KBM-7 (cell line): ENCODE data around the gene ATF1.
"Not testable (repeated sequence)": the region's sequence is repeated elsewhere in the genome, so short reads cannot be mapped to it uniquely, and the experiment has no call there.

Experiments
- DNase-seq: peaks from one replicate; pipeline ENCODE4 v3.0.0-alpha.2; 2015
- in situ Hi-C: fragments of 300-500 bp; cut with MboI; formaldehyde crosslinking; loops from 2 replicates; pipeline ENCODE4 v1.14.3; 2020; ENCODE audit warnings: low sequenced_read_pairs, low pct_unique_long_range_greater_than_20kb, mixed read lengths

ATF1 gene

DNA sequence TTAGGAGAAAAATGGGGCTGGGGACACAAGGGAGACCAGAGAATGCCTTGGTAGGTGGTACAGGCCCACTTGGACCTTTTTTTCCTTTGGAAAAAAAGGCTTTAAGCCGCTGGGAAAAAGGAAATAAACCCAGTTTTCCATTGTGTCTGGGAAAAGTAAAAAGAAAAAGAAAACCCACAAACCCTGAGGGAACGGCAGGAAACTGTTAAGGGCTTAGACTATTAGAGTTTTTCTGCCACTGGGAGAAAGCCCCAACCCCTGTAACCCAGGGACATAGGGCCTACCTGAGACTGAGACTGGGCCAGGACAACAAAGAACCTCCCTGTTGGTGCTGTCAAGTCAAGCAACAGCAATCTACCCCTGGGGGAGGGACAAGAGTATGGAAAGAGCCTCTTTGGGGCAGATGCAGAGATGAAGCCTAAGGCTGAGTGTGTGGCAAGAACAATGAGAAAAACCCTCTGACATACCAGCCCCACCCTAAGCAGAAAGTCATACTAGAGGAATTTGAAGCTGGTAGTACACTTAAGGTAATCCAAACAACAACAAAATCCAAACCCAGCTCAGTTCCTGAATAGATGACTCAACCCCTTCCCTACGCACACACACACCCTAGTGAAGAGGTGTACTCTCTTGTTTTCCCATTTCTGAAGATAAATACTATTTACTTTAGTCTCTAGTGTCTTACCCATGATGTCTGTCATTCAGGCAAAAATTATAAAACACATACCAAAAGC is 22.8 kb downstream of the ATF1 start:
- DNase-seq = no peak
- in situ Hi-C loops = no loop called here

- no peak for DNase-seq
- in situ Hi-C loops = no loop called here
Observed at GRCh38 chr12:50787618-50788017, 23.7 kb downstream of the ATF1 start.

- in situ Hi-C loops = no loop called here
- no peak for DNase-seq
Observed at GRCh38 chr12:50788561-50788960, 24.7 kb downstream of the ATF1 start.

- in situ Hi-C loops = no loop called here
Observed at GRCh38 chr12:50790081-50790480, 26.2 kb downstream of the ATF1 start.

DNA sequence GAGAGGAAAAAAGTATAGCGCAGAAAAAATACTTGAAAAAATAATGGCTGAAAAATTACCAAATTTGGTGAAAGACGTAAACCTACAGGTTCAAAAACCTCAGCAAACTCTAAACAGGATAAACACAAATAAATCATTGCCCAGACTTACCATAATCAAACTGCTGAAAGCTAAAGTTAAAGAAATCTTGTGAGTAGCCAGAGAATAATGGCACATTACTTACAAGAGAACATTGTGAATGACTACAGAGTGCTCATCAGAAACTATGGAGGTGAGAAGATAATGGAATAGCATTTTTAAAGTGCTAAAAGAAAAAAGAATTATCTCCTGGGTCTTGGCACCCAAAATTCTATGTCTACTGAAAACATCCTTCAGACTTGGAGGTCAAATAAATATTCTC is 36.0 kb downstream of the ATF1 start:
- DNase-seq = no peak
- in situ Hi-C loops = loop anchor here (25.0 kb wide), 1 partner anchor 562 kb away; no protein-coding TSS in a partner anchor

More at GRCh38 chr12:50790081-50790480, 26.2 kb downstream of the ATF1 start:
- DNase-seq = peak; percentile 8

GRCh38 chr12:50803230-50803875 is 39.5 kb downstream of the ATF1 start:
- in situ Hi-C loops = loop anchor here (25.0 kb wide), 1 partner anchor 559 kb away; no protein-coding TSS in a partner anchor
- no peak for DNase-seq

GRCh38 chr12:50806176-50806575 is 42.3 kb downstream of the ATF1 start:
- DNase-seq = no peak
- in situ Hi-C loops = loop anchor here (25.0 kb wide), 1 partner anchor 556 kb away; no protein-coding TSS in a partner anchor

DNA sequence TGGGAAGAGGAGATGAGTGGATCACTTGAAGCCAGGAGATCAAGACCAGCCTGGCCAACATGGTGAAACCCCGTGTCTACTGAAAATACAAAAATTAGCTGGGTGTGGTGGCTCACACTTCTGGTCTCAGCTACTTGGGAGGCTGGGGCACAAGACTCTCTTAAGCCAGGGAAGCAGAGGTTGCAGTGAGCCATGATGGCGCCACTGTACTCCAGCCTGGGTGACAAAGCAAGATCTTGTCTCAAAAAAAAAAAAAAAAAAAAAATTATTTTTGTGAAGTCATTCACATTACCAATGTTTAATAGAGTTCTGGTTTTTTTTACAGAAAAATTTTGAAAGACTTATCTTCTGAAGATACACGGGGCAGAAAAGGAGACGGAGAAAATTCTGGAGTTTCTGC is 45.2 kb downstream of the ATF1 start:
- in situ Hi-C loops = loop anchor here (25.0 kb wide), 1 partner anchor 553 kb away; no protein-coding TSS in a partner anchor
- not testable (repeated sequence) for DNase-seq

DNA sequence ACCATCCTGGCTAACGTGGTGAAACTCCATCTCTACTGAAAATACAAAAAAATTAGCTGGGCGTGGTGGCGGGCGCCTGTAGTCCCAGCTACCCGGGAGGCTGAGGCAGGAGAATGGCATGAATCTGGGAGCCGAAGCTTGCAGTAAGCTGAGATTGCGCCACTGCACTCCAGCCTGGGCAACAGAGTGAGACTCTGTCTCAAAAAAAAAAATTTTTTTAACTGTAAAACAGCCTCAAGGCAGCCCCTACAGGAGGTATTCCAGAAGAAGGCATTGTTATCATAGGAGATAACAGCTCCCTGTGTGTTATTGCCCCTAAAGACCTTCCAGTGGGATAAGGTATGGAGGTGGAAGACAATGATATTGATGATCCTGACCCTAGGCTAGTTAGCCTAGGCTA is 51.0 kb downstream of the ATF1 start:
- in situ Hi-C loops = loop anchor here (25.0 kb wide), 1 partner anchor 547 kb away; no protein-coding TSS in a partner anchor
- DNase-seq = not testable (repeated sequence)

GRCh38 chr12:50820177-50820576 is 56.3 kb downstream of the ATF1 start:
- no peak for DNase-seq
- in situ Hi-C loops = loop anchor here (25.0 kb wide), 1 partner anchor 542 kb away; no protein-coding TSS in a partner anchor

- in situ Hi-C loops = loop anchor here (25.0 kb wide), 1 partner anchor 540 kb away; no protein-coding TSS in a partner anchor
- no peak for DNase-seq
Observed at GRCh38 chr12:50822082-50822481, 58.2 kb downstream of the ATF1 start.

- in situ Hi-C loops = loop anchor here (25.0 kb wide), 1 partner anchor 539 kb away; no protein-coding TSS in a partner anchor
- DNase-seq = not testable (repeated sequence)
Observed at GRCh38 chr12:50823724-50824123, 59.8 kb downstream of the ATF1 start.

DNA sequence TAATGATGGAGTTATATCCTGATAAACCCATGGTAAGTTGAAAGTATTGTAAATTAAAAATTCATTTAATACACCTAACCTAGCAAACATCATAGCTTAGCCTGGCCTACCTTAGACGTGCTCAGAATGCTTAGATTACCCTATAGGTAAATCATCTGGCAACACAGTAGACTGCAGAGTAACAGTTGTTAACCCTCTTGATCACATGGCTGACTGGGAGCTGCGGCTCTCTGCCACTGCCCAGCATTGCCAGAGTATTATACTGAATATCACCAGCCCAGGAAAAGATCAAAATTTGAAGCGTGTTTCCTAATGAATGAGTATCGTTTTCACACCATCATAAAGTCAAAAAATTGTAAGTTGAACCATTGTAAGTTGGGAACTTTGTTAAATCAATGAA is 61.0 kb downstream of the ATF1 start:
- no peak for DNase-seq
- in situ Hi-C loops = loop anchor here (25.0 kb wide), 1 partner anchor 537 kb away; no protein-coding TSS in a partner anchor

DNA sequence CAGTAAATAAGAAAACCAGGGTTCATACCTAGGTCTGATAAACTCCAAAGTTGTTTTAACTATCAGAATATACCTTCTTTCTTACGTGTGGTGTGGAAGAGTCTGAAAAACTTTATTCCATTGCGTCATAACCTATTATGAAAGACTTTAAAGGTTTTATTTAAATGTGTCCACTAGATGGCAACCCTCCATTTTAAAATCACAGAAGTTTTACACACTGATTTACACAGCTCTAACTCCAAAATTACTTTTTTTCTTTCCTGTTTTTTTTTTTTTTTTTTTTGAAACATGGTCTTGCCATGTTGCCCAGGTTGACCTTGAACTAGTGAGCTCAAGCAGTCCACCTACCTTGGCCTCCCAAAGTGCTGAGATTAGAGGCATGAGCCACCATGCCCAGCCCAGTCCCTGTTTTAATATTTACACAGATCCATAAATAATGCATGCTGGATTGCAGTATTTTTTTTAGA is 61.5 kb downstream of the ATF1 start:
- in situ Hi-C loops = no loop called here
- peak; percentile 78 for DNase-seq

DNA sequence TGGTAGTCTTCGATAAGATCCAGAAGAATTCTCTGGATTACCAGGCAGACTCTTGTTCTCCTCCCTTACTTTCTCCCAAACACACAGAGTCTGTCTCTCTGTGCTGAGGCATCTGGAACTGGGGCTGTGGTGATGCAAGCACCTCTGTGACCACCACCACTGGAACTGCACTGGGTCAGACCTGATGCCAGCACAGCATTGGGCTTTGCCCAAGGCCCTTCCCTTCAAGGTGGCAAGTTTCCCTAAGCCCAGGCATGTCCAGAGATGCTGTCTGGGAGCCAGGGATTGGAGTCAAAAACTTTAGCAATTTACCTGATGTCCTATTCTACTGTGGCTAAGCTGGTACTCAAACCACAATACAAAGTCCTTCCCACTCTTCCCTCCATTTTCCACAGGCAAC is 64.2 kb downstream of the ATF1 start:
- no peak for DNase-seq
- in situ Hi-C loops = no loop called here

DNA sequence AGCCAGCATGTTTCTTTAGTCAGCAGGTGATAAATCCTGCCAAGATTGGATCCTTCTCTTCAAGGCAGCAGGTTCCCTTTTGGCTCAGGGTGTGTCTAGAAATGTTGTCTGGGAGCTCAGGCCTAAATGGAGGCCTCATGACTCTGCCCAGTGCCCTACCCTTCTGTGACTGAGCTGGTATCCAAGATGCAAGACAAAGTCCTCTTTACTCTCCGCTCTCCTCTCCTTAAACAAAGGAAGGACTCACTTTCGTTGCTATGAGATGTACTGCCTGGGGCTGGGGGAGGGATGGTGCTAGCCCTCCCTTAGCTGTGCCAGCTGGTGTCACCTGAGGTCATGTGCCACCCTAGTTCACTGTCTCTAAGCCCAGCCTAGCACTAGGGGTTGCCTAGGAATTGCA is 65.0 kb downstream of the ATF1 start:
- in situ Hi-C loops = no loop called here
- DNase-seq = no peak

DNA sequence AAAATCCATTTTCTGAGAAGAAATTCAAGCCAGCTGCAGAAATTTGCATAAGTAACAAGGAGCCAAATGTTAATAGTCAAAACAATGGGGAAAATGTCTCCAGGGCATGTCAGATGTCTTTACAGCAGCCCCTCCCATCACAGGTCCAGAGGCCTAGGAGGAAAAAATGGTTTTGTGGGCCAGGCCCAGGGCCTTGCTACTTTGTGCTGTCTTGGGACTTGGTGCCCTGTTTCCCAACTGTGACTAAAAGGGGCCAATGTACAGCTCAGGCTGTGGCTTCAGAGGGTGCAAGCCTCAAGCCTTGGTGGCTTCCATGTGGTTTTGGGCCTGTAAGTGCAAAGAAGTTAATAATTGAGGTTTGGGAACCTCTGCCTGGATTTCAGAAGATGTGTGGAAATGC is 69.9 kb downstream of the ATF1 start:
- DNase-seq, in situ Hi-C loops: not testable (repeated sequence)

GRCh38 chr12:50839042-50839441 is 75.1 kb downstream of the ATF1 start:
- in situ Hi-C loops = no loop called here
- DNase-seq = no peak

DNA sequence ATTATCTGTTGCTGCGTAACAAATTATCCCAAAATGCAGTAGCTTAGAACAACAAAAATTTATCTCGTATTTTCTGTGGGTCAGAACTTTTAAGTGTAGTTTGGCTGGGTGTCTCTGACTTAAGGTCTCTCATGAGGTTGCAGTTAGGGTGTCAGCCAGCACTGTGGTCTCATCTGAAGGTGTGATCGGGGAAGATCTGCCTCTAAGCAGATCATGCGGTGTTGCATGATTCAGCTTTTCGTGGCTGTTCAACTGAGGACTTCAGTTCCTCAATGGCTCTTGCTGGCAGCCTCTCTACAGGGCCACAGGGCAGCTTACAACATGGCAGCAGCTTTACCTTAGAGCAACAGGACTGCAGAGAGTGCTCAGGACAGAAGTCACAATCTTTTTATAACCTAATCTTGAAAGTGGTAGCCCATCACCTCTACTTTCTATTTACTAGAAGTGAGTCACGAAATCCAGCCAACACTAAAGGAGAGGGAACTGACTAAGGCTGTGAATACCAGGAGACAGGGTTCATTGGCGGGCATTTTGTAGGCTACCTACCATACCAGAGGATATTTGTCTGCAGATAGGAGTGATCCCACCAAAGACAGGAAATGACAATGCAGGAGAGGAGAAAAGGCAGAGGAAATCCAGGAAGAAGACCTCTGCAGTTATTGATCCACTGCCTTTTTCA is 77.0 kb downstream of the ATF1 start:
- in situ Hi-C loops = no loop called here
- DNase-seq = no peak
